NT2/D1 (cell line): ENCODE measurements around the gene METTL21C.

Source experiments
- DNase-seq: peaks from one replicate; pipeline ENCODE4 v3.0.0-alpha.2; 2011; ENCODE audit warnings: low read depth, low spot score
- H3K27me3 ChIP-seq: 2 replicates; pipeline ENCODE4 v1.6.0; 2011; ENCODE audit warnings: mild to moderate bottlenecking; ENCODE audit not compliant: insufficient read length, insufficient read depth
- H3K36me3 ChIP-seq: 2 replicates; pipeline ENCODE4 v1.6.1; 2011; ENCODE audit warnings: mild to moderate bottlenecking, low read length, mixed read lengths; ENCODE audit not compliant: insufficient read depth, insufficient read length
- H3K4me1 ChIP-seq: 2 replicates; pipeline ENCODE4 v1.5.1; 2011; ENCODE audit not compliant: insufficient read depth, insufficient read length
- H3K4me3 ChIP-seq: 2 replicates; pipeline ENCODE4 v1.5.1; 2011; ENCODE audit warnings: low read depth; ENCODE audit not compliant: insufficient read length
- H3K9ac ChIP-seq: 2 replicates; pipeline ENCODE4 v1.6.0; 2011; ENCODE audit warnings: low read depth; ENCODE audit not compliant: insufficient read length
- H3K9me3 ChIP-seq: 2 replicates; pipeline ENCODE4 v1.5.1; 2011; ENCODE audit warnings: mild to moderate bottlenecking, low read length; ENCODE audit not compliant: insufficient read depth
- SUZ12 ChIP-seq: IDR thresholded peaks from 2 replicates; pipeline ENCODE4 v1.6.1; 2011; ENCODE audit not compliant: insufficient read length, insufficient read depth; ENCODE audit errors: extremely low read depth
- YY1 ChIP-seq: IDR thresholded peaks from 2 replicates; pipeline ENCODE4 v1.6.1; 2011; ENCODE audit not compliant: insufficient read length, insufficient read depth
- ZNF274 ChIP-seq: IDR thresholded peaks from 2 replicates; pipeline ENCODE4 v1.6.1; 2011; ENCODE audit warnings: mild to moderate bottlenecking, low read depth, low read length

The METTL21C gene

DNA sequence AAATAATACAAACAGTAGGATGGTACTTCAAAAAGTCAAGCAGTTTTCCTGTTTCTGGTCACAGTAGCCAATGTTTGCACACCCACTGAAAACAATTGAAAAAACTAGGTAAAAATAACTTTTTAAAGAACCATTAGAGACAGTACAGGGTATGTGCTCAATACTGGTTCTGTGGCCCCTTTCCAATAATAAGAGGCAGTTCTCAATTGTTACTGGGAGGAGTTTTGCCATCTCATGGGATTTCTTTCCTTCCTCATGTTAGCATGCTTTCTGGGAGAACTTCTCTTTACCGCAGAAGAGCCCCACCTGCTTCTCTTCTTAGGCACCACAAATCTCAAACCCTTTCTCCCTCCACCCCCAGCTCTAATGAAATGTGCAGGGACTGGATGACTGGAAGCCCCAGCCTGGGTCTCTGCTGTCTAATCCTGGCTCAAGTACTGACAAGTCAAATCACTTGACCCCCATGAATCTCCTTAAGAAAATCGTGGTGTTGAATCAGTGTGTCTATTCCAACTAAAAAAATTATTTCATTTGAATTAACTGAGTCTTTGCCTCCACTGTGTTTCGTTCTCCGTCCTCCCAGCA, 14.6 kb downstream of the METTL21C start:
- H3K9ac ChIP-seq: no peak overlapping the region
- H3K9me3 ChIP-seq: no peaks in the 10 kb centered on the region
- H3K4me1 ChIP-seq: no peaks in the 10 kb centered on the region
- peaks cover 44% of the 10 kb centered on the region for H3K36me3 ChIP-seq
- TF ChIP-seq YY1 (no peak), SUZ12 (no peak), ZNF274 (no peak)
- no peak for DNase-seq
- H3K27me3 ChIP-seq: no peaks in the 10 kb centered on the region
- H3K4me3 ChIP-seq: no peak overlapping the region

GRCh38 chr13:102679449-102680132, 15.3 kb downstream of the METTL21C start:
- Histone ChIP-seq H3K9ac (no peak overlapping the region), H3K36me3 (peaks cover 46% of the 10 kb centered on the region), H3K9me3 (no peaks in the 10 kb centered on the region), H3K4me1 (no peaks in the 10 kb centered on the region), H3K4me3 (no peak overlapping the region), H3K27me3 (no peaks in the 10 kb centered on the region)
- TF ChIP-seq SUZ12 (no peak), ZNF274 (no peak), YY1 (no peak)
- DNase-seq: no peak

DNA sequence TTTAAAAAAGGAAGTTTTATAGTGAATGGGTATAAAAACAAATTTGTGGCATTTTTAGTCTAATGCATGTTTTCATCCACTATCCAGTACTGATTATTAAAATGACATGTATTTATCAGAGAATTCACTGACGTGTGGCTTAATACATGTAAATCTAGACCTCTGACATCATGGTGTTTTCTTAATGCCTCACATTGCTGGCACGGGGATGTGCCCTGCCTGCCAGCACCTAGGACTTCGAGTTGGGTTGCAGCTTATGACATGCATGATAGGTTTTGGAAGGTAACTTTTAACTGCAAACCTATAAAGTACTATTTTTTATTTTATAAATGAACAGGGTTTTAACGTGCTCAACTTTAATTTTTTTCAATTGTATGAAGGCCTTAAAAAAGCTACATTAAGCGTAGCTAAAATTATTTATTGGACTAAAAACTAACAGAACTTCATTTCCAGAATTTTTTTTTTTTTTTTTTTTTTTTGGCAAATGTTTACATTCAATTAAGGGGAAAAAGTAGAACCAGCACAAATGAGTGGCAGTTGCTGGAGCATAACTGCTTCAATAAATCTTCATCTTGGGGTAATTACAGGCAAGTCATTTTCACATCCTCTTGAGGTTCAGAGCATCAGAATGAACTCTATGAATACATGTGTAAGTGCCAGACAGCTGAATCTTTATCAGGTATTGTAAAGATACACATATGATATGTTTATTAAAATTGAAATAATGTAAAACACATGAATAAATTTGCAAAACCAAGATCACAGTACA, 16.3 kb downstream of the METTL21C start:
- TF ChIP-seq SUZ12 (no peak), YY1 (no peak), ZNF274 (no peak)
- peaks cover 51% of the 10 kb centered on the region for H3K36me3 ChIP-seq
- H3K4me1 ChIP-seq: no peaks in the 10 kb centered on the region
- no peak overlapping the region for H3K4me3 ChIP-seq
- no peak overlapping the region for H3K9ac ChIP-seq
- H3K9me3 ChIP-seq: no peaks in the 10 kb centered on the region
- no peak for DNase-seq
- no peaks in the 10 kb centered on the region for H3K27me3 ChIP-seq

DNA sequence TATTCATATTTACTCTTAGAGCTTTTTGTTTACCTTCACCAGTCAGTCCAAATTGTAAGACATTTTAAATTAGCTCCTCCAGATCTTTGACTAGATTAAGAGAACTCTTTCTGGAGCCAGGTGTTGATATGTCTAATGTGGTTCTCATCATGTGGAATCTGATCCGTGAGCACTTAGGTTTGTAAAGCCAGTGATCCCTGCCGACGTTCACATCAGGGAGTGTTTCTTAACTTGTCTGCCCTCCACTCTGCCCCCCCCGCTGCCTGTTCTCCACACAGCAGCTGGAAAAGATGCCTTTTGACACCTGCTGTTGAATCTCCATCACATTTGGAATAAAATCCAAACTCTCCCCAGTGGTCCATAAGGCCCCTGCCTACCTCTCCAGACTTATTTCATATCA, 17.7 kb downstream of the METTL21C start:
- no peak overlapping the region for H3K4me3 ChIP-seq
- no peak overlapping the region for H3K9ac ChIP-seq
- no peaks in the 10 kb centered on the region for H3K27me3 ChIP-seq
- no peak for DNase-seq
- no peak for TF ChIP-seq ZNF274
- TF ChIP-seq SUZ12: no peak
- no peak for TF ChIP-seq YY1
- H3K4me1 ChIP-seq: no peaks in the 10 kb centered on the region
- no peaks in the 10 kb centered on the region for H3K9me3 ChIP-seq
- peaks cover 61% of the 10 kb centered on the region for H3K36me3 ChIP-seq

GRCh38 chr13:102675115-102675514, 19.7 kb downstream of the METTL21C start:
- Histone ChIP-seq H3K4me3 (no peak overlapping the region), H3K9me3 (peaks cover 11% of the 10 kb centered on the region), H3K27me3 (no peaks in the 10 kb centered on the region), H3K36me3 (peaks cover 61% of the 10 kb centered on the region), H3K9ac (no peak overlapping the region), H3K4me1 (no peaks in the 10 kb centered on the region)
- no peak for DNase-seq
- TF ChIP-seq SUZ12 (no peak), YY1 (no peak), ZNF274 (no peak)

DNA sequence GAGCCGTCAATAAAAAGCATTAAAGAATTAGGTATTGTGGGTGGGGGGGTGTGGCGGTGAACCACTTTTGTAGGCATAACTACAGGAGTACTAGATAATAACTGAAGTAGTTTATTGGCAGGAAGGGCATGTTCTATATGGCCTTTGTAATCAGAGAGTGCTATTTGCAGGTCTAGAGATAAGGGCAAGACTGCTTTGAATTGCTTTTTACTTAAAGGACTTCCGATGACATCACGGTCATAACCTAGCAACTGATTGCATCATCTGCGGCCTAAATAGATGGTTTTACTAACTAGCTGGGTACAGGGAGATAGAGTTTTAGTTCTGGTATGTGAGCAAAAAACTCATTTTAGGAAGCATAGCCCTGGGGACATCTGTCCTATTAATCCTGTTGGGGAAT, 24.7 kb downstream of the METTL21C start:
- no peak for DNase-seq
- H3K4me3 ChIP-seq: no peak overlapping the region
- H3K4me1 ChIP-seq: no peaks in the 10 kb centered on the region
- no peak overlapping the region for H3K9ac ChIP-seq
- peaks cover 52% of the 10 kb centered on the region for H3K9me3 ChIP-seq
- TF ChIP-seq YY1 (no peak), ZNF274 (no peak), SUZ12 (no peak)
- H3K27me3 ChIP-seq: no peaks in the 10 kb centered on the region
- H3K36me3 ChIP-seq: peaks cover 53% of the 10 kb centered on the region

- peaks cover 52% of the 10 kb centered on the region for H3K36me3 ChIP-seq
- TF ChIP-seq YY1: no peak
- no peak for TF ChIP-seq SUZ12
- no peak for TF ChIP-seq ZNF274
- H3K4me3 ChIP-seq: no peak overlapping the region
- no peaks in the 10 kb centered on the region for H3K4me1 ChIP-seq
- no peak for DNase-seq
- H3K9ac ChIP-seq: no peak overlapping the region
- no peaks in the 10 kb centered on the region for H3K27me3 ChIP-seq
- peaks cover 52% of the 10 kb centered on the region for H3K9me3 ChIP-seq
Observed at GRCh38 chr13:102667911-102668310, 26.9 kb downstream of the METTL21C start.
